ENCODE measurements around the gene RB1. TPM values are rescaled to one million over a fixed set of nuclear protein-coding genes. Genes with fewer than 3 reads are reported as not detected.

The RB1 gene
- total RNA-seq, 1 experiment from 2014 or later: 36.7 TPM

DNA sequence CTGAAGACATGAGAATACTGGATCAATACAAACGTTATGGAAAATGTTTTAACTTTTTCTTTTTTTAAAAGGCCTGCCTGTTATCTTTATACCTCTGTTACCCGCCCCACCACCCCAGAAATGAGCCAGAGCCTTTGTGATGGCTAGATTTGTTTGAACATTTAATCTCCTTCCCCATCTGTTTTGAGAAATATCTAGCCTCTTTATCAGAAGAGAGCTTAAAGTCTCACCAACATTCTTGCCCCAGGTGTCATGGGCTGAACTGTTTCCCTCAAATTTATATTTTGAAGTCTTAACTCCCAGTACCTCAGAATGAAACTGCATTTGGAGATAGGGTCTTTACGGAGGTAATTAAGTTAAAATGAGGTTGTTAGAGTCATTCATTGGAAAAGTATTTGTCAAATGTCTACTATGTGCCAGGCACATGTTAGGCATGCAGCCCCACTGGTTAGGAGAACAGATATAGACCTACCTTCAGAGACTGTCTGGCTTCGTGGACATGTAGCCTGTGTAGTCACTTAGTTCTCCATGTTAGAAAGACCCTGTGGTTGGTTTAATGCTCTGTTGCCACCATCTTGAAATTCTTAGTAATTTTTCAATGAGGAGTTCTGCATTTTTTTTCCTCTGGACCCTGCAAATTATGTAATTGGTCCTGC, 6.3 kb upstream of the RB1 start:
- Histone ChIP-seq H3K36me3 (ENCODE audit: control insufficient read depth in 1 of 2, insufficient read depth in 2 of 2, low read length in 2 of 2) (no peaks in the 10 kb centered on the region), H3K9me2 (ENCODE audit: insufficient read depth) (no peaks in the 10 kb centered on the region), H3K27ac (ENCODE audit: low read depth, low read length) (no peak overlapping the region), H3K27me3 (ENCODE audit: insufficient read depth, low read length) (no peaks in the 10 kb centered on the region), H3K4me2 (ENCODE audit: low read length) (no peak overlapping the region), H3K9ac (ENCODE audit: low read length) (no peak overlapping the region), H3K9me3 (ENCODE audit: control insufficient read depth in 1 of 2, insufficient read depth in 1 of 2, low read depth in 1 of 2, low read length in 2 of 2) (no peaks in the 10 kb centered on the region), H4K20me1 (ENCODE audit: insufficient read depth) (no peaks in the 10 kb centered on the region), H3K4me1 (ENCODE audit: control insufficient read depth in 1 of 2, insufficient read depth in 2 of 2, low read length in 2 of 2) (peaks cover 0 to under 1% of the 10 kb centered on the region in 2 experiments; a peak in 1 of 4 replicates), H3K79me2 (ENCODE audit: insufficient read depth, low read length) (no peaks in the 10 kb centered on the region), H3K4me3 (replicated peaks in 1 of 2; ENCODE audit: low read depth in 1 of 2, low read length in 2 of 2) (no peak overlapping the region), H2AFZ (ENCODE audit: low read depth, low read length, poor library complexity, severe bottlenecking) (no peak overlapping the region)
- CTCF ChIA-PET: no interaction called here
- DNase-seq (ENCODE audit: low read depth, low spot score) (no peak), ATAC-seq (no peak)
- TF ChIP-seq SIN3A (IDR thresholded peaks at IDR 0.05; ENCODE audit: low read depth) (no peak), TCF7L2 (IDR thresholded peaks at IDR 0.05; ENCODE audit: borderline replicate concordance, extremely low read depth, insufficient read depth, insufficient read length) (no peak), SP1 (IDR thresholded peaks at IDR 0.05; ENCODE audit: low read depth) (no peak), CBX3 (IDR thresholded peaks at IDR 0.05; ENCODE audit: low read depth) (no peak), FOSL1 (IDR thresholded peaks at IDR 0.05; ENCODE audit: low read depth) (no peak), EGR1 (IDR thresholded peaks at IDR 0.05; ENCODE audit: low read depth) (no peak), CEBPB (IDR thresholded peaks at IDR 0.05; ENCODE audit: low read depth) (no peak), POLR2AphosphoS5 (IDR thresholded peaks at IDR 0.05; ENCODE audit: low read depth, low read length) (no peak), SRF (IDR thresholded peaks at IDR 0.05; ENCODE audit: low read depth) (no peak), YY1 (IDR thresholded peaks at IDR 0.05; ENCODE audit: extremely low read depth, insufficient replicate concordance, low read depth, low read length) (no peak), EZH2 (IDR thresholded peaks at IDR 0.05) (no peak), ZFX (IDR thresholded peaks at IDR 0.05) (no peak)
- TF ChIP-seq, protein P1, sequence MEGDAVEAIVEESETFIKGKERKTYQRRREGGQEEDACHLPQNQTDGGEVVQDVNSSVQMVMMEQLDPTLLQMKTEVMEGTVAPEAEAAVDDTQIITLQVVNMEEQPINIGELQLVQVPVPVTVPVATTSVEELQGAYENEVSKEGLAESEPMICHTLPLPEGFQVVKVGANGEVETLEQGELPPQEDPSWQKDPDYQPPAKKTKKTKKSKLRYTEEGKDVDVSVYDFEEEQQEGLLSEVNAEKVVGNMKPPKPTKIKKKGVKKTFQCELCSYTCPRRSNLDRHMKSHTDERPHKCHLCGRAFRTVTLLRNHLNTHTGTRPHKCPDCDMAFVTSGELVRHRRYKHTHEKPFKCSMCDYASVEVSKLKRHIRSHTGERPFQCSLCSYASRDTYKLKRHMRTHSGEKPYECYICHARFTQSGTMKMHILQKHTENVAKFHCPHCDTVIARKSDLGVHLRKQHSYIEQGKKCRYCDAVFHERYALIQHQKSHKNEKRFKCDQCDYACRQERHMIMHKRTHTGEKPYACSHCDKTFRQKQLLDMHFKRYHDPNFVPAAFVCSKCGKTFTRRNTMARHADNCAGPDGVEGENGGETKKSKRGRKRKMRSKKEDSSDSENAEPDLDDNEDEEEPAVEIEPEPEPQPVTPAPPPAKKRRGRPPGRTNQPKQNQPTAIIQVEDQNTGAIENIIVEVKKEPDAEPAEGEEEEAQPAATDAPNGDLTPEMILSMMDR (IDR thresholded peaks at IDR 0.05 in 2 of 3, conservative IDR thresholded peaks at IDR 0.05 in 1 of 3; ENCODE audit: borderline replicate concordance in 1 of 3, insufficient read depth in 1 of 3, low read depth in 2 of 3, low read length in 2 of 3): no peak
- RAD21 ChIA-PET (ENCODE audit: low non-redundant PET in 1 of 2, low total read pairs in 2 of 2, uncharacterized antibody in 2 of 2, unreplicated experiment in 2 of 2): no interaction called here
- POLR2A ChIA-PET: no interaction called here
- no TSS peak for BruUV-seq (replicated peaks)
- intact Hi-C loops (cut with micrococcal nuclease): no loop called here
